Activated CD8-positive, alpha-beta T cell treated with anti-CD3 and anti-CD28 coated beads, Interleukin-2, amount 10 ng/mL, durations not matched to agents 7 days and 5 days (primary cell): ENCODE data around the gene IL20. TPM values are rescaled to one million over a fixed set of nuclear protein-coding genes. Genes with fewer than 3 reads are reported as not detected.

Experiments used
- ATAC-seq: fragments of 150-1000 bp; cut with Tn5 transposase; one replicate; pipeline ENCODE4 v1.10.0; 2021; ENCODE audit warnings: moderate library complexity
- CTCF ChIA-PET: fragments of 350-600 bp; sonication (Branson Sonifier 250); formaldehyde crosslinking; loops from one replicate; lab custom pipeline; 2021; ENCODE audit warnings: antibody characterized with exemption; lab: Charles Lee
- POLR2A ChIA-PET: fragments of 350-600 bp; sonication (Branson Sonifier 250); formaldehyde crosslinking; loops from one replicate; lab custom pipeline; 2021; ENCODE audit warnings: antibody characterized with exemption; lab: Charles Lee
- DNase-seq: peaks from one replicate; pipeline ENCODE4 v3.0.0-alpha.2; 2020
- H3K27ac Mint-ChIP-seq: one replicate; pipeline ENCODE4 v1.8.0; 2021; ENCODE audit warnings: mild to moderate bottlenecking, mixed read lengths
- H3K27me3 Mint-ChIP-seq: one replicate; pipeline ENCODE4 v1.8.0; 2021; ENCODE audit warnings: low read depth, mixed read lengths
- H3K36me3 Mint-ChIP-seq: one replicate; pipeline ENCODE4 v1.8.0; 2021; ENCODE audit warnings: low read depth, mixed read lengths
- H3K4me1 Mint-ChIP-seq: one replicate; pipeline ENCODE4 v1.8.0; 2021; ENCODE audit warnings: low read depth, mixed read lengths
- H3K4me3 Mint-ChIP-seq: one replicate; pipeline ENCODE4 v1.8.0; 2021; ENCODE audit warnings: mild to moderate bottlenecking, mixed read lengths
- H3K9me3 Mint-ChIP-seq: one replicate; pipeline ENCODE4 v1.8.0; 2022; ENCODE audit warnings: mixed read lengths; ENCODE audit not compliant: insufficient read depth
- total RNA-seq, 2 experiments: library from RNA; stranded (reverse); gene quantifications; one replicate each; pipeline ENCODE4 v1.2.3, GENCODE V29; 2021

The IL20 gene
- total RNA-seq, 2 experiments from 2014 or later = not detected

- peaks cover 28% of the 10 kb centered on the region for H3K4me1 Mint-ChIP-seq
- ChIA-PET CTCF (interaction anchor here (0.8 to 1.6 kb wide), 7 partner anchors 9 to 178 kb away, joined by 3 to 6 read pairs (median 3); partner anchors contain the start of gene IL20), POLR2A (no interaction called here)
- H3K36me3 Mint-ChIP-seq = no peaks in the 10 kb centered on the region
- no peaks in the 10 kb centered on the region for H3K9me3 Mint-ChIP-seq
- H3K4me3 Mint-ChIP-seq = no peak overlapping the region
- peaks cover 5% of the 10 kb centered on the region for H3K27me3 Mint-ChIP-seq
- no peak for DNase-seq
- no peak for ATAC-seq
- H3K27ac Mint-ChIP-seq = no peak overlapping the region
Observed at GRCh38 chr1:206892351-206892984, 27.0 kb downstream of the IL20 start.

- ChIA-PET POLR2A (no interaction called here), CTCF (interaction anchor here (0.8 to 1.6 kb wide), 8 partner anchors 10 to 179 kb away, joined by 3 to 6 read pairs (median 3); partner anchors contain the start of gene IL20)
- ATAC-seq = no peak
- Mint-ChIP-seq H3K36me3 (no peaks in the 10 kb centered on the region), H3K27ac (no peak overlapping the region), H3K4me1 (peaks cover 27% of the 10 kb centered on the region), H3K9me3 (no peaks in the 10 kb centered on the region), H3K27me3 (peaks cover 3% of the 10 kb centered on the region), H3K4me3 (no peak overlapping the region)
- DNase-seq = no peak
Observed at GRCh38 chr1:206893380-206893779, 28.0 kb downstream of the IL20 start.

- Mint-ChIP-seq H3K27ac (no peak overlapping the region), H3K9me3 (no peaks in the 10 kb centered on the region), H3K4me1 (peaks cover 15% of the 10 kb centered on the region), H3K27me3 (peaks cover 2% of the 10 kb centered on the region), H3K36me3 (no peaks in the 10 kb centered on the region), H3K4me3 (no peak overlapping the region)
- no peak for DNase-seq
- no peak for ATAC-seq
- ChIA-PET POLR2A (no interaction called here), CTCF (interaction anchor here (0.6 to 2.2 kb wide), 11 partner anchors 11 to 87 kb away, joined by 3 to 9 read pairs (median 3); no protein-coding TSS in a partner anchor)
Observed at GRCh38 chr1:206895325-206895724, 29.9 kb downstream of the IL20 start.

- no peaks in the 10 kb centered on the region for H3K9me3 Mint-ChIP-seq
Observed at GRCh38 chr1:206895837-206896242, 30.4 kb downstream of the IL20 start.

GRCh38 chr1:206896261-206896660, 30.8 kb downstream of the IL20 start:
- Mint-ChIP-seq H3K4me3 (no peak overlapping the region), H3K27me3 (peaks cover 2% of the 10 kb centered on the region), H3K4me1 (peaks cover 6% of the 10 kb centered on the region), H3K9me3 (no peaks in the 10 kb centered on the region), H3K36me3 (no peaks in the 10 kb centered on the region), H3K27ac (no peak overlapping the region)
- ATAC-seq (no peak), DNase-seq (peak; percentile 8)
- POLR2A ChIA-PET = no interaction called here
- CTCF ChIA-PET = interaction anchor here (0.9 to 2.3 kb wide), 10 partner anchors 10 to 261 kb away, joined by 3 to 11 read pairs (median 4); partner anchors contain the start of genes DYRK3 and IL20

More at GRCh38 chr1:206895837-206896242, 30.4 kb downstream of the IL20 start:
- Mint-ChIP-seq H3K4me3 (no peak overlapping the region), H3K4me1 (peaks cover 10% of the 10 kb centered on the region), H3K27ac (no peak overlapping the region), H3K36me3 (no peaks in the 10 kb centered on the region), H3K27me3 (peaks cover 2% of the 10 kb centered on the region)
- no peak for ATAC-seq
- DNase-seq = peak; percentile 9
- ChIA-PET CTCF (interaction anchor here (0.6 to 2.3 kb wide), 13 partner anchors 10 to 156 kb away, joined by 3 to 11 read pairs (median 4); partner anchors contain the start of gene IL20), POLR2A (no interaction called here)

GRCh38 chr1:206897175-206897574, 31.8 kb downstream of the IL20 start, which contains the start of gene IL24:
TSS of gene IL24 (plus strand) at chr1:206897443. CDS start at chr1:206897833, 390 bp downstream.
- Mint-ChIP-seq H3K4me1 (peaks cover 5% of the 10 kb centered on the region), H3K27me3 (peaks cover 2% of the 10 kb centered on the region), H3K4me3 (no peak within 1 kb of the TSS), H3K9me3 (no peaks in the 10 kb centered on the region), H3K27ac (no peak within 1 kb of the TSS), H3K36me3 (no peaks in the 10 kb centered on the region)
- DNase-seq = no peak
- CTCF ChIA-PET = interaction anchor here (0.9 to 2.3 kb wide), 10 partner anchors 9 to 262 kb away, joined by 3 to 11 read pairs (median 6); partner anchors contain the start of genes DYRK3 and IL20
- no peak for ATAC-seq
- POLR2A ChIA-PET = no interaction called here

GRCh38 chr1:206898089-206898914, 32.9 kb downstream of the IL20 start:
- Mint-ChIP-seq H3K9me3 (no peaks in the 10 kb centered on the region), H3K27ac (no peak overlapping the region), H3K27me3 (peaks cover 2% of the 10 kb centered on the region), H3K4me1 (peaks cover 5% of the 10 kb centered on the region), H3K36me3 (peaks cover 5% of the 10 kb centered on the region), H3K4me3 (no peak overlapping the region)
- no peak for ATAC-seq
- CTCF ChIA-PET = interaction anchor here (1.6 to 2.3 kb wide), 3 partner anchors 14 to 89 kb away, joined by 9 to 11 read pairs (median 10); partner anchors contain the start of gene IL20
- POLR2A ChIA-PET = no interaction called here
- peak; percentile 17 for DNase-seq

GRCh38 chr1:206898915-206899431, 33.5 kb downstream of the IL20 start:
- Mint-ChIP-seq H3K27ac (no peak overlapping the region), H3K36me3 (peaks cover 12% of the 10 kb centered on the region), H3K4me1 (peaks cover 5% of the 10 kb centered on the region), H3K9me3 (no peaks in the 10 kb centered on the region), H3K4me3 (no peak overlapping the region), H3K27me3 (peaks cover 2% of the 10 kb centered on the region)
- CTCF ChIA-PET = interaction anchor here (1.6 to 3.6 kb wide), 2 partner anchors 13 kb away, joined by 10 to 17 read pairs; no protein-coding TSS in a partner anchor
- no peak for DNase-seq
- POLR2A ChIA-PET = interaction anchor here (0.8 kb wide), 1 partner anchor 89 kb away, joined by 4 read pairs; no protein-coding TSS in a partner anchor
- ATAC-seq = no peak

- H3K4me1 Mint-ChIP-seq = peaks cover 9% of the 10 kb centered on the region
- POLR2A ChIA-PET = interaction anchor here (0.8 kb wide), 1 partner anchor 90 kb away, joined by 4 read pairs; no protein-coding TSS in a partner anchor
- H3K27ac Mint-ChIP-seq = no peak overlapping the region
Observed at GRCh38 chr1:206899717-206900116, 34.3 kb downstream of the IL20 start.

GRCh38 chr1:206900149-206900548, 34.7 kb downstream of the IL20 start:
- no peak for ATAC-seq
- H3K9me3 Mint-ChIP-seq = no peaks in the 10 kb centered on the region
- peaks cover 24% of the 10 kb centered on the region for H3K36me3 Mint-ChIP-seq
- H3K27ac Mint-ChIP-seq = no peak overlapping the region
- H3K4me3 Mint-ChIP-seq = no peak overlapping the region
- H3K27me3 Mint-ChIP-seq = no peaks in the 10 kb centered on the region
- peaks cover 13% of the 10 kb centered on the region for H3K4me1 Mint-ChIP-seq
- no peak for DNase-seq
- CTCF ChIA-PET = interaction anchor here (0.6 to 3.6 kb wide), 4 partner anchors 8 to 36 kb away, joined by 3 to 17 read pairs (median 4); no protein-coding TSS in a partner anchor
- POLR2A ChIA-PET = interaction anchor here (1.0 kb wide), 2 partner anchors 22 to 165 kb away, joined by 3 read pairs; partner anchors contain the start of gene FCMR

More at GRCh38 chr1:206899717-206900116, 34.3 kb downstream of the IL20 start:
- Mint-ChIP-seq H3K9me3 (no peaks in the 10 kb centered on the region), H3K4me3 (no peak overlapping the region), H3K27me3 (no peaks in the 10 kb centered on the region), H3K36me3 (peaks cover 20% of the 10 kb centered on the region)
- CTCF ChIA-PET = interaction anchor here (0.9 to 3.6 kb wide), 2 partner anchors 9 to 13 kb away, joined by 3 to 17 read pairs; no protein-coding TSS in a partner anchor
- DNase-seq (peak; percentile 17), ATAC-seq (no peak)

GRCh38 chr1:206901944-206902343, 36.5 kb downstream of the IL20 start:
- POLR2A ChIA-PET = interaction anchor here (0.9 kb wide), 1 partner anchor 14 kb away, joined by 6 read pairs; no protein-coding TSS in a partner anchor
- no peaks in the 10 kb centered on the region for H3K9me3 Mint-ChIP-seq
- peaks cover 30% of the 10 kb centered on the region for H3K4me1 Mint-ChIP-seq
- no peak overlapping the region for H3K4me3 Mint-ChIP-seq
- no peak overlapping the region for H3K27ac Mint-ChIP-seq
- no peaks in the 10 kb centered on the region for H3K27me3 Mint-ChIP-seq
- no peak for DNase-seq
- H3K36me3 Mint-ChIP-seq = peaks cover 36% of the 10 kb centered on the region
- no peak for ATAC-seq
- CTCF ChIA-PET = interaction anchor here (1.4 to 3.6 kb wide), 3 partner anchors 10 to 92 kb away, joined by 3 to 17 read pairs (median 6); no protein-coding TSS in a partner anchor
